AG04449 (cell line): ENCODE results near the gene RHOB.

ENCODE experiments used
- CTCF ChIA-PET: fragments of 350-600 bp; formaldehyde crosslinking; extraction: SDS; loops from one replicate; lab custom pipeline; 2021; ENCODE audit warnings: antibody characterized with exemption; lab: Yijun Ruan, JAX
- POLR2A ChIA-PET: fragments of 400-600, 350-600 bp; formaldehyde crosslinking; extraction: SDS; loops from one replicate; lab custom pipeline; 2020; ENCODE audit warnings: antibody characterized with exemption, inconsistent platforms; lab: Yijun Ruan, JAX
- DNase-seq: peaks from one replicate; pipeline ENCODE4 v3.0.0-alpha.2; 2010; ENCODE audit warnings: low read depth, low spot score
- H3K4me3 ChIP-seq: 2 replicates; pipeline ENCODE4 v1.5.1; 2011; ENCODE audit warnings: low read depth, mild to moderate bottlenecking, control low read depth, low read length
- TF ChIP-seq, protein P1 (sequence below): IDR thresholded peaks from one replicate; pipeline ENCODE4 v1.5.1; 2011; ENCODE audit warnings: mild to moderate bottlenecking, moderate library complexity, low read length, control low read depth, inconsistent platforms; ENCODE audit not compliant: insufficient read depth; ENCODE audit errors: missing control alignments

The RHOB gene

DNA sequence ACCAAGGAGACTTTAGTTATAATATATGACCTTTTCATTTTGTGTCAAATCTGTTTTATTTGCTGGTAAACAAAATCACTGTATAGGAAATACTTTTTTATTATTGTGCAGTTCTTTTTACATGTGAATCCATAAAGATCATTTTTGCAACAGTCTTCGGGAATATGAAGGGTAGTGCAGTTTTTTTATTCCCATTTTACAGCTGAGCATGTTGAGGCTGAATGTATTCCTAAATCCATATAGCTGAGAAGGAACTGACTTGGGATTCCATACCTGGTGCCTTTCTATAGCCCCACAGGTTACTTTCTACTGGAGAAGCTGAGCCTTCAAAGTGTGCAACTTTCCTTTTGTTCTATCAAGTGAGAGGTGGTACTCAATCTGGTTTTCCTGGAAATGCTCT is 29.6 kb downstream of the RHOB start:
- TF ChIP-seq, protein P1, sequence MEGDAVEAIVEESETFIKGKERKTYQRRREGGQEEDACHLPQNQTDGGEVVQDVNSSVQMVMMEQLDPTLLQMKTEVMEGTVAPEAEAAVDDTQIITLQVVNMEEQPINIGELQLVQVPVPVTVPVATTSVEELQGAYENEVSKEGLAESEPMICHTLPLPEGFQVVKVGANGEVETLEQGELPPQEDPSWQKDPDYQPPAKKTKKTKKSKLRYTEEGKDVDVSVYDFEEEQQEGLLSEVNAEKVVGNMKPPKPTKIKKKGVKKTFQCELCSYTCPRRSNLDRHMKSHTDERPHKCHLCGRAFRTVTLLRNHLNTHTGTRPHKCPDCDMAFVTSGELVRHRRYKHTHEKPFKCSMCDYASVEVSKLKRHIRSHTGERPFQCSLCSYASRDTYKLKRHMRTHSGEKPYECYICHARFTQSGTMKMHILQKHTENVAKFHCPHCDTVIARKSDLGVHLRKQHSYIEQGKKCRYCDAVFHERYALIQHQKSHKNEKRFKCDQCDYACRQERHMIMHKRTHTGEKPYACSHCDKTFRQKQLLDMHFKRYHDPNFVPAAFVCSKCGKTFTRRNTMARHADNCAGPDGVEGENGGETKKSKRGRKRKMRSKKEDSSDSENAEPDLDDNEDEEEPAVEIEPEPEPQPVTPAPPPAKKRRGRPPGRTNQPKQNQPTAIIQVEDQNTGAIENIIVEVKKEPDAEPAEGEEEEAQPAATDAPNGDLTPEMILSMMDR: no peak
- ChIA-PET POLR2A (interaction anchor here (1.8 kb wide), 1 partner anchor 29 kb away, joined by 8 read pairs; the partner anchor contains the start of gene RHOB), CTCF (interaction anchor here (0.8 to 1.7 kb wide), 2 partner anchors 8 to 17 kb away, joined by 3 to 5 read pairs; no protein-coding TSS in a partner anchor)
- H3K4me3 ChIP-seq: no peak overlapping the region
- DNase-seq: no peak

DNA sequence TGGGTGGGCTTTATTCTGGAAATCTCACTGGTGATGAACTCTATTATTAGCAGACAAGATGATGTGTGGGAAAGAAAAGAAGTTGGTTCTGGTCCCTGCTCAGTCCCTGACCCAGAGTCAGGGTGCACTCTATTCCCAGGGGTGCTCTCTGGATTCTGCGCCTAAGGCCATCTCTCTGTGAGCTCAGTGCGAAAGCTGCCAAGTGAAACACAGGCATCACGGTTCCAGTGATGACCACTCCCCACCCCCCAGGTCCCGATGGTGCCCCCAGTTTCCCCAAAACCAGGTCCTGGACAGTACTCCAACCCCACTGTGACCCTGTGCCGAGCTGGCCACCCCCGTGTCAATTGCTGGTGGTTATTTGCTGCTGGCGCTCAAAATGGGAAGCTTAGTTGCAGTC is 30.1 kb downstream of the RHOB start:
- ChIA-PET POLR2A (interaction anchor here (0.7 to 1.8 kb wide), 2 partner anchors 19 to 30 kb away, joined by 3 to 8 read pairs; partner anchors contain the start of gene RHOB), CTCF (interaction anchor here (0.8 to 1.7 kb wide), 4 partner anchors 9 to 33 kb away, joined by 3 to 5 read pairs (median 4); no protein-coding TSS in a partner anchor)
- DNase-seq: no peak
- TF ChIP-seq, protein P1: no peak
- H3K4me3 ChIP-seq: no peak overlapping the region

DNA sequence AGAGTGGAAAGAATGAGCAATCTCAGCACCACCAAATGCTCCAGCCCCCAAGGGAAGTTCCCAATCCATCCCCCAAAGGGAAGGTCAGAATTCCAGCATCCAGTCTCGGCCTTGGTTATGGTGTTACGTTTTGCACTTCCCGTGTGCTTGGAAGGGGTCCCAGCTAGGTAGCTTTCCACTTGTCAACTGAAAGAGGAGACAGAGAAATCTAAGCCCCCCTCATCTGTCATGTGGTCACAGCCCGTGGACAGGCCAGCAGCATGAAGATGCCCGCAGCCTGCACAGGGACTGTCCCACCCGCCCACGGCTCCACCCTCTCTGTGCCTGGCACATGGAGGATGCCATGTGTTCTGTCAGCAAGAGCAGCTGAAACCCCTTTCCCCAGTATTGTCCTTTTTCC is 32.1 kb downstream of the RHOB start:
- no peak overlapping the region for H3K4me3 ChIP-seq
- POLR2A ChIA-PET: no interaction called here
- TF ChIP-seq, protein P1: no peak
- CTCF ChIA-PET: no interaction called here
- no peak for DNase-seq

DNA sequence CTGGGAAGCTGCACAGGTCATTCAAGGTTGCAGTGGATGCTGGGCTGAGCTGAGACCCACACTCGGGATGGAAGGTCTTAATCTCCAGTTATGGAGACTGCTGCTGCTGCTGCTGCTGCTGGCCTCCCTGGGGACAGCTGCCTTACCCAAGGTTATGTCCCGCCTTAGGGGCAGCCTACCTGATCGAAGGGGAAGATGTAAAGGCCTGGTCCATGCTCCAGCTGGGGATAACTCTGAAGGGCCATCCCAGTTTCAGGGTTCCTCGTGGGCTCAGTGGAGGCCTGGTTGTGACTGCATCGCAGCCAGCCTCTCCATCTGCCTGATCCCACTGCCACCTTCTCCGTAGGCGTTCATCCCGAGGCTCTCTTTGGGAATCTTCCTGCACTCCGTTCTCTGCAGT is 33.0 kb downstream of the RHOB start:
- TF ChIP-seq, protein P1: no peak
- no peak for DNase-seq
- ChIA-PET CTCF (interaction anchor here (1.4 kb wide), 1 partner anchor 155 kb away, joined by 3 read pairs; no protein-coding TSS in a partner anchor), POLR2A (no interaction called here)
- H3K4me3 ChIP-seq: no peak overlapping the region

DNA sequence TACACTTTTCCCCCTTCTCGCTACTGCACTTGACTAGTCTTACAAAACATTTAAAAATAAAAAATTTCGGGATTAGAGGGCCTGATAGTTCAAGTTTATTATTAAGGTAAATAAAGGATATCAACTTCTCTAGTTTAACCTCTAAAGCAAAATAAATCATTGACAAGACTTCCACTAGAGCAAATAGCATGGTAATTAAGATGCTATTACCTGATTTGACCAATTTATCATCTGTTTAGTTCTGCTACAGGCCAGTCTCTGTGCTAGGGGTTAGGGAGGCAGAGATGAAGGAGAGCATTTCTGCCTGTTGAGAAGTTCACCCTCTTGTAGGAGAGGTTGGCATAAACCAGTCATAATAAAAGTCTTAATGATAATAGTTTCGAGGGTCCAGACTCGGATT is 34.0 kb downstream of the RHOB start:
- no peak overlapping the region for H3K4me3 ChIP-seq
- DNase-seq: no peak
- ChIA-PET CTCF (no interaction called here), POLR2A (no interaction called here)
- TF ChIP-seq, protein P1: no peak

DNA sequence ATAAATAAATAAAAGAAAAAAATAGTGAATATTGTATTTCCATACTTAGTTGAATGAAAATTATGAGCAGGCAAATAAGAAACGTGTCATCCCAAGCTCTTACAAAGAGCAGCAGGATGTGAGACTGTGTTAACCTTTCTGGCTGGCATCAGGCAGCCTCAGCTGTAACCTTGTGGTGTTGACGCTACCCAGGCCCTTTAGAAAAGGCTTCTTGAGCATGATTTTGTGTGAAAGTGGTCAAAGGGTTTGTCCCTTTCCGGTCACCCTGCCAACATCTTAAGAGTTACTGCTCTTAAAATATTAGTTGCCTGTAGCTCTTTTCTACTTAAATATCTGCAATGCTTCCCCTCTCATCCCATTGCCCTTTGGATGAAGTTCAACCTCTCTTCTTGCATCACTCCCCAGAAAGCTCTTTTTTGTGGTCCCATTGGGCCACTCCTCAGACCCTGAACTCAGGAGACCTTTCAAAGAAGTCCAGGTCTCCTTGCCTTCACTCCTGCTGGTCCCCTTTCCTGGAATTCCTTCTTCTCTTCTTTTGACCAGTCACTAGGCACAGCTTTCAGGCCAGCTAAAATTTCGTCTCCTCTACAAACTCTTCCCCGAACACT is 35.0 kb downstream of the RHOB start:
- POLR2A ChIA-PET: interaction anchor here (0.5 to 1.2 kb wide), 2 partner anchors 35 kb away, joined by 3 to 4 read pairs; partner anchors contain the start of gene RHOB

More for the DNA sequence above, 35.0 kb downstream of the RHOB start:
- H3K4me3 ChIP-seq: no peak overlapping the region
- DNase-seq: no peak
- TF ChIP-seq, protein P1: no peak
- CTCF ChIA-PET: interaction anchor here (1.1 kb wide), 1 partner anchor 154 kb away, joined by 4 read pairs; no protein-coding TSS in a partner anchor
